GM12892 (cell line): Measurements from ENCODE around the gene MS4A1.

Experiments used
- POLR2A ChIP-seq: IDR thresholded peaks from 2 replicates; pipeline ENCODE4 v1.6.1; 2011; ENCODE audit warnings: low read depth, low read length, control low read depth
- POLR2AphosphoS5 ChIP-seq: IDR thresholded peaks from 2 replicates; pipeline ENCODE4 v1.6.1; 2011; ENCODE audit warnings: low read depth, low read length, control low read depth
- TAF1 ChIP-seq: IDR thresholded peaks from 2 replicates; pipeline ENCODE4 v1.6.1; 2011; ENCODE audit warnings: low read depth, mild to moderate bottlenecking, control low read depth, low read length, borderline replicate concordance

- TF ChIP-seq POLR2A = no peak
- TF ChIP-seq TAF1 = no peak
- no peak for TF ChIP-seq POLR2AphosphoS5
Observed at GRCh38 chr11:60512651-60513225, 57.1 kb downstream of the MS4A1 start.
